GM23248 (cell line): ENCODE data around the gene STEEP1. TPM values are rescaled to one million over a fixed set of nuclear protein-coding genes. Genes with fewer than 3 reads are reported as not detected.

ENCODE experiments used
- DNase-seq: peaks from one replicate; pipeline ENCODE4 v3.0.0-alpha.2; 2015
- H2AFZ ChIP-seq: fragments of 200-600 bp; sonication (generic); 2 replicates; pipeline ENCODE4 v1.6.1; 2016; ENCODE audit warnings: antibody characterized with exemption
- H3F3A ChIP-seq: fragments of 200-600 bp; sonication (generic); 2 replicates; pipeline ENCODE4 v1.6.1; 2016; ENCODE audit warnings: mild to moderate bottlenecking, antibody characterized with exemption, mixed run types; ENCODE audit not compliant: insufficient read depth
- H3K27ac ChIP-seq: fragments of 200-600 bp; sonication (generic); 2 replicates; pipeline ENCODE4 v1.5.1; 2016; ENCODE audit warnings: mild to moderate bottlenecking
- H3K27me3 ChIP-seq: fragments of 200-600 bp; sonication (generic); replicated peaks from 2 replicates; pipeline ENCODE4 v1.6.1; 2016; ENCODE audit warnings: mild to moderate bottlenecking; ENCODE audit not compliant: insufficient read depth
- H3K36me3 ChIP-seq: fragments of 200-600 bp; sonication (generic); 2 replicates; pipeline ENCODE4 v1.6.1; 2016; ENCODE audit warnings: low read depth, mild to moderate bottlenecking
- H3K4me1 ChIP-seq: fragments of 200-600 bp; sonication (generic); 2 replicates; pipeline ENCODE4 v1.6.1; 2016; ENCODE audit warnings: mild to moderate bottlenecking; ENCODE audit not compliant: insufficient read depth
- H3K4me2 ChIP-seq: fragments of 200-600 bp; sonication (generic); one replicate; pipeline ENCODE4 v1.6.1; 2016; ENCODE audit warnings: mild to moderate bottlenecking; ENCODE audit not compliant: unreplicated experiment
- H3K4me3 ChIP-seq: fragments of 200-600 bp; sonication (generic); 2 replicates; pipeline ENCODE4 v1.5.1; 2016; ENCODE audit warnings: mild to moderate bottlenecking
- H3K79me2 ChIP-seq: fragments of 200-600 bp; sonication (generic); 2 replicates; pipeline ENCODE4 v1.6.1; 2016; ENCODE audit warnings: mild to moderate bottlenecking; ENCODE audit not compliant: insufficient read depth
- H3K9ac ChIP-seq: fragments of 200-600 bp; sonication (generic); 2 replicates; pipeline ENCODE4 v1.6.1; 2016; ENCODE audit warnings: mild to moderate bottlenecking
- H3K9me2 ChIP-seq: fragments of 200-600 bp; sonication (generic); 2 replicates; pipeline ENCODE4 v1.6.1; 2016; ENCODE audit warnings: mixed run types, mild to moderate bottlenecking, moderate library complexity; ENCODE audit not compliant: insufficient read depth
- H3K9me3 ChIP-seq: fragments of 200-600 bp; sonication (generic); one replicate; pipeline ENCODE4 v1.6.1; 2017; ENCODE audit warnings: low read depth
- H4K20me1 ChIP-seq: fragments of 200-600 bp; sonication (generic); 2 replicates; pipeline ENCODE4 v1.6.0; 2016; ENCODE audit not compliant: insufficient read depth
- EZH2 ChIP-seq: fragments of 200-600 bp; sonication (generic); IDR thresholded peaks from 2 replicates; pipeline ENCODE4 v1.6.1; 2018; ENCODE audit warnings: antibody characterized with exemption, mild to moderate bottlenecking; ENCODE audit not compliant: insufficient read depth, poor library complexity, severe bottlenecking
- EZH2phosphoT487 ChIP-seq: fragments of 200-600 bp; sonication (generic); IDR thresholded peaks from 2 replicates; pipeline ENCODE4 v1.6.1; 2018; ENCODE audit warnings: antibody characterized with exemption, moderate library complexity, mild to moderate bottlenecking, low read depth; ENCODE audit not compliant: insufficient read depth
- WGBS, 2 experiments: methylation state at CpG; one replicate each; pipeline ENCODE4 v1.1.6; 2015 to 2017; ENCODE audit warnings: low lambda C conversion rate in 2 of 2, low coverage in 1 of 2; ENCODE audit errors: missing lambda C conversion rate in 2 of 2; 5-methylcytosine and 5-hydroxymethylcytosine counted together
- in situ Hi-C: fragments of 300-500 bp; cut with MboI; formaldehyde crosslinking; loops from 2 replicates; pipeline ENCODE4 v1.15.0; 2020
- polyA plus RNA-seq: library from polyadenylated mRNA; unstranded; fragments of >200 nt; fragmentation: Nextera tagmentation; extraction: Ambion mirVana; gene quantifications from 2 replicates; pipeline ENCODE4 v1.2.1, GENCODE V29; 2016
- total RNA-seq: library from RNA; depleted of rRNA; stranded (reverse); fragments of >200 nt; shearing (Covaris generic); gene quantifications from 2 replicates; pipeline ENCODE4 v1.2.3, GENCODE V29; 2014

STEEP1 gene
- total and polyA plus RNA-seq, 2 experiments from 2014 or later, result 11.8 to 33.1 TPM

DNA sequence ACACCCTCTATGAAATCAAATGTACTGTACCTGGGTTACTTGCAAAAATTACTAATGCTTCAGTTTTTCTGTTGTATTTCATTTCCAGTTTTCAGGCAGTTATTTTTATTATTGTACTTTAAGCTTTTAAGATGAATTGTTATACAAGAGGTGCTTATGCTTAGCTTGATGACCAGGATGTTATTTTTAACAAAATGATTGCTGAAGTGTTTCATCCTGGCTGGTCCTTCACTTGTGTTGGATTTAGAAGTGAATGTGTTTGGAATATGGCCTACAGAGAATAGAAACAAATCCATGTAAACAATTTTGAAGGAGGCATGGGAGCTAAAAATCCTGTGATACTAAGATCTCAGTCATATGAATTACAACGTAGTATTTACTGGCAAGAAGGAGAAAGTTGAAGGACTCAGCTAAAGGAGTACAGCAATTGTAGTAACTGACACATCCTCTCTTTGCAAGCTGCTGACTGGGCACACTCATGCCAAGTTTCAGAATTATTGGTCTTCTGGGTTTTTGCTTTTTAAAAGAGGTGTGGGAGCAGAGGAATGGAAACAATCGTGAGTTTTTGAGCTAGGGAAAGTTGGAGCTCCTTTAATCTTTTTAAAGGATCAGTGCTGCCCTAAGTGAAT, 18.3 kb upstream of the STEEP1 start:
- H3F3A ChIP-seq, result peaks cover 12% of the 10 kb centered on the region; the same call in 1 of the 2 replicates
- H3K9me2 ChIP-seq, result no peaks in the 10 kb centered on the region
- H2AFZ ChIP-seq, result no peak overlapping the region
- H3K9me3 ChIP-seq, result no peaks in the 10 kb centered on the region
- no peaks in the 10 kb centered on the region for H3K27me3 ChIP-seq
- 8 to 16% methylated on average over 2 of the region's 2 CpGs for WGBS, 2 experiments
- in situ Hi-C loops, result no loop called here
- H4K20me1 ChIP-seq, result no peaks in the 10 kb centered on the region
- H3K27ac ChIP-seq, result no peak overlapping the region
- H3K4me1 ChIP-seq, result no peaks in the 10 kb centered on the region
- peaks cover 18% of the 10 kb centered on the region; the same call in 1 of the 2 replicates for H3K79me2 ChIP-seq
- TF ChIP-seq EZH2phosphoT487 (no peak), EZH2 (no peak)
- no peak overlapping the region for H3K4me3 ChIP-seq
- DNase-seq, result no peak
- no peaks in the 10 kb centered on the region for H3K36me3 ChIP-seq
- no peak overlapping the region for H3K4me2 ChIP-seq
- no peak overlapping the region for H3K9ac ChIP-seq

DNA sequence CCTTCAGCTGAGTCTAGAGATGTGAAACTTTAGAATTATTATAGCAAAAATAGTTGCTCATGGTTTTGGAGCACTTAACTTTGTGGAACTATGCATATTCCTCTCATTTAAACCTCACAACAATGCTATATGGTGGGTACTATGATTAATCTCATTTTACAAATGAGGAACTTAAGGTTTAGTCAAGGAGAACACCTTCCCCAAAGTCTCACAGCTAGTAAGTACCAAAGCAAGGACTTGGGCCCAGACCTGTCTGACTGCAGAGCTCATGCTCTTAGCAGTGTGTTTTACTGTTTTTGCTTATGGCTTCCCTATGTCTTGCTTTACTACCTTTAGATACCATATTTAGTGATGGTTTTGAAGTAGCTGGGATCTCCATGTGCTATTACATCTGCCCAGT, 14.2 kb upstream of the STEEP1 start:
- Histone ChIP-seq H3K4me2 (no peak overlapping the region), H4K20me1 (no peaks in the 10 kb centered on the region), H3K27ac (no peak overlapping the region), H3K4me1 (no peaks in the 10 kb centered on the region), H3K27me3 (no peaks in the 10 kb centered on the region), H3K9me3 (no peaks in the 10 kb centered on the region), H2AFZ (no peak overlapping the region), H3K9ac (no peak overlapping the region), H3K9me2 (no peaks in the 10 kb centered on the region), H3K79me2 (peaks cover 60% of the 10 kb centered on the region), H3F3A (no peaks in the 10 kb centered on the region; the same call in 1 of the 2 replicates), H3K36me3 (no peaks in the 10 kb centered on the region; the same call in 1 of the 2 replicates), H3K4me3 (no peak overlapping the region)
- no peak for DNase-seq
- in situ Hi-C loops, result no loop called here
- TF ChIP-seq EZH2phosphoT487 (no peak), EZH2 (no peak)

DNA sequence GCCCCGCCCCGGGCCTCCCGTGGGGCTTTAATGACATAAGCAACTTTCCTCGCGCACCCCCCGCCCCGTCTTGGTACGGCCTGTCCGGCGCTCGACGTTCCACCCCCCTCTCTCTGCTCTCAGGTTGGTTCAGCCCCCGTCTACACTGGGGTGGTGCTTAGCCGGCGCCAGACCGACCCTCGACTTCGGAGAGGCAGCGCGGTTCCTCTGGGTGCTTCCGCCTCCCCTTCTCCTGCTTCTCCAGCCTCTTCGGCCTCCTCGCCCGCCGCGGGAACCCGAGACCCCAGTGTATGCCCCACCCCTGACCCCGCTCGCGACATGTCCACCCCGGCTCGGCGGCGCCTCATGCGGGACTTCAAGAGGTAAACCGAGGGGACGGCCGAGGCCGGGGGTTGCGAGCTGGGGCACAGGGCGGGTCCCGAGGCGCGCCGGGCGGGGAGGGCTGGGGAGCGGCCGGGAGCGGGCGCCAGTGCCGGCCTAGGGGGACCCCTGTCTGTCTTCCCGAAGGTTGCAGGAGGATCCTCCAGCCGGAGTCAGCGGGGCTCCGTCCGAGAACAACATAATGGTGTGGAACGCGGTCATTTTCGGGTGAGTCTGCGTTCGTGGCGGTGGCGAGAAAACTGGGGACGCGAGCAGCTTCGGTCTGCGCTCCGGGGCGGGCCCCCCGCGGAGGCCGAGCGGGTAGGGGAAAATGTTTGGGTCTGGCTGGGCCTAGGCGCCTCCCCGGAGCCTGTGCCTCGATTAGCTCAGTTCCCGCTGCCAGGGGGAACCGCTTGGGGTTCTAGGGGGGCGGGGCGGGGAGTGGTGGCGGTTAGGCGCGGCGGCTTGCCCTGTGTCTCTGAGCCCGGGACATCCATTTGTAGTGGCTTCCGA, 9.4 kb upstream of the STEEP1 start, which contains the start of gene UBE2A:
UBE2A (plus strand) TSS at position 170 of the 873 bp plus-strand sequence; CDS start at position 319, 149 bp downstream.
- in situ Hi-C loops, result no loop called here
- Histone ChIP-seq H3K9me3 (no peaks in the 10 kb centered on the region), H3K79me2 (peaks cover 52% of the 10 kb centered on the region), H2AFZ (peak within 1 kb of the TSS; percentile 98), H3K4me2 (peak within 1 kb of the TSS; percentile 85), H3K4me1 (no peaks in the 10 kb centered on the region), H3K27ac (peak within 1 kb of the TSS; percentile 90), H3K9me2 (no peaks in the 10 kb centered on the region), H3K4me3 (peak within 1 kb of the TSS; percentile 98), H3K27me3 (no peaks in the 10 kb centered on the region), H3K9ac (peak within 1 kb of the TSS; percentile 98), H3K36me3 (no peaks in the 10 kb centered on the region; the same call in 1 of the 2 replicates), H3F3A (no peaks in the 10 kb centered on the region; the same call in 1 of the 2 replicates), H4K20me1 (no peaks in the 10 kb centered on the region)
- DNase-seq, result peak; percentile 89
- WGBS, 2 experiments, result 1 to 4% methylated on average over 18 to 33 of the region's 86 CpGs
- TF ChIP-seq EZH2 (no peak), EZH2phosphoT487 (no peak)

DNA sequence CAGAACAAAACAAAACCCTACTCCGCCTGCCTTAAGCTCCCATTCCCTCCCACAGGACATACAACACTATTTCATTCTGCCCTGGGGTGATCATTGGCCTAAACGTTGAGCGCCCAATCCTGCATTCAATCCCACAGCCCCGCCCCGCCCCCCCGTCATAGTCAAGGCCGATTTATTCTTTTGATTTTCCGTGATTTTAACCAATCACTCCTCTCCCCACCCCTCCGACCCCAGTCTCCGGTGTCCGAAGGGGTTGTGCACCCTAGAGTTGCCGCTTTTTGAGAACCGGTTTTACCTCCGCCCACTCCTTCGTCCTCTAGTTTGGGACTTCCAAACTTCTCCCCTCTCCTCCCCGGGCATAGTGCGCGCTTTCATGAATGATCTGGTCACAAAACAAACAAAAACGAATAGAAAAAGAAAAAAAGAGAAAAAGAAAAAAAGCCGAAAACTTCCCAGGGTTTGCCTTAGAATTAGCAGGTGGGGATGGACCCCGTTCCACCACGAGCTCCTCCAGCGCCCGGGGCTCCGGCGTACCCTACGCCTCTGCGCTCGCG, 8.7 kb upstream of the STEEP1 start:
- H3K27ac ChIP-seq, result peak overlapping the region; percentile 90
- no peak for TF ChIP-seq EZH2
- TF ChIP-seq EZH2phosphoT487, result no peak
- no peaks in the 10 kb centered on the region for H3K9me2 ChIP-seq
- DNase-seq, result peak; percentile 57
- H4K20me1 ChIP-seq, result no peaks in the 10 kb centered on the region
- 0 to 1% methylated on average over 15 to 30 of the region's 30 CpGs for WGBS, 2 experiments
- H3K4me3 ChIP-seq, result peak overlapping the region; percentile 98
- no peaks in the 10 kb centered on the region for H3K9me3 ChIP-seq
- H3F3A ChIP-seq, result no peaks in the 10 kb centered on the region; the same call in 1 of the 2 replicates
- no peaks in the 10 kb centered on the region for H3K27me3 ChIP-seq
- H3K4me2 ChIP-seq, result peak overlapping the region; percentile 85
- peak overlapping the region; percentile 98 for H3K9ac ChIP-seq
- in situ Hi-C loops, result no loop called here
- H3K4me1 ChIP-seq, result no peaks in the 10 kb centered on the region
- H2AFZ ChIP-seq, result peak overlapping the region; percentile 98
- no peaks in the 10 kb centered on the region; the same call in 1 of the 2 replicates for H3K36me3 ChIP-seq
- peaks cover 46% of the 10 kb centered on the region for H3K79me2 ChIP-seq
